Stimulated activated CD8-positive, alpha-beta memory T cell treated with anti-CD3 and anti-CD28 coated beads, Interleukin-7, amount 100 ng/mL, for 4 hours (primary cell): ENCODE results near the gene AP1S3.

Source experiments
- DNase-seq, 2 donors: peaks; one replicate each; pipeline ENCODE4 v3.0.0-alpha.2; 2020; ENCODE audit warnings: low read depth in 2 of 2

The AP1S3 gene

DNA sequence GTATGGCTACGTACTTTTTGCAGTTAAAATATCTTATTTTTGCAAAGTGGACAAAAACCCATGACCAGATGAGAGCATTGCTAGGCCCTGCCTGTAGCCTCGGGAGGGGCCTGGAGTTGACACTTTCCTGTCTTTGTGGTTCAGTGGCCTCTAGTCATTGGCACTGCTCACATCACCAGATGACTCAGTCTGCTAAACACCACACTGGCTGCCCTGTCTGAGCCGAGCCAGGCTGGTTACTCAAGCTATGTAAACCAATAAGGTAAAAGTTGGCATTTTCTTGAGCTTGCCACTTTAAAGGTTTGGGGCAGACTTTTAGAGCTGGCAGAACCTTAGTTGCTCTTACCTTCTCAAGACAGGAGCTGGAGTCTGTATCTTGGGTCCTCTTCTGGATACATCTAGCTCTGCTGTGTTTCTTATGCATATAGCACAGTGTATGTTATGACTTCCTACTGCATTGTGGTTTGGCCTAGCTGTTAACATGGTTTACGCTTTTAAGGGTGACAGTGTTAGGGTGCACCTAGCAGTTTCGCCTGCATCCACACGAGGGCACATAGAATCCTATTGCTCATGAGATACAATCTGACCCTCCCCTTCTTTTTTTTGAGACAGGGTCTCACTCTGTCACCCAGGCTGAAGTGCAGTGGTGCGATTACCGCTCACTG is 76.4 kb downstream of the AP1S3 start:
- peak; percentile 33 to 54 for DNase-seq

DNA sequence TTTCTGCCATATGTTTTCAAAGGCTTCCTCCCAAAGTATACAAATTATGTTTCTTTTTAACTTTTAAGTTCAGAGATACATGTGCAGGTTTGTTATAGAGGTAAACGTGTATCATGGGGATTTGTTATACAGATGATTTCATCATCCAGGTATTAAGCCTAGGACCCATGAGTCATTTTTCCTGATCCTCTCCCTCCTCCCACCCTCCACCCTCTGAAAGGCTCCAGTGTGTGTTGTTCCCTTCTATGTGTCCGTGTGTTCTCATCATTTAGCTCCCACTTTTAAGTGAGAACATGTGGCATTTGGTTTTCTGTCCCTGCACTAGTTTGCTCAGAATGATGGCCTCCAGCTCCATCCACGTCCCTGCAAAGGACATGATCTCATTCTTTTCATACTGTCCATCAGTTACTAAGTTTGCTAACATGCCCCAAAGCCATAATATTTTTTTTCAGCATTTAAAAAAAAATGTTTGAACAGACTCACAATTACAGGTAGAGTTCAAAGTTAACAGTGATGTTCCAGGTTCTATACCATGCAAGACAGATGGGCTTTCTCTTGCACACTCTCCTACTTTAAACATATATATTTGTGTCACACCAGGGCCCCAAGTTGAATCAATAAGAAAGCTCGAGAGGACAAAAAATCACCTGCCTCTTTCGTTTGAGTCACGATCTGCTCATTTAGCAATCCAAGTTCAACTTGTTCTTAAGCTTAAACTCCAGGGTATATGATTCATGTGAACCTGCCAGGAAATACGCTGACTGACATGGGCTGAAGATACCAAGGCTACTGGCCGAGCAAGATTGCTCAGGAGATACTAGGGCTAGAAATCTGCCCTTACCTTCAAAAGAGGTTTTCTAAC is 77.6 kb downstream of the AP1S3 start:
- DNase-seq: no peak

DNA sequence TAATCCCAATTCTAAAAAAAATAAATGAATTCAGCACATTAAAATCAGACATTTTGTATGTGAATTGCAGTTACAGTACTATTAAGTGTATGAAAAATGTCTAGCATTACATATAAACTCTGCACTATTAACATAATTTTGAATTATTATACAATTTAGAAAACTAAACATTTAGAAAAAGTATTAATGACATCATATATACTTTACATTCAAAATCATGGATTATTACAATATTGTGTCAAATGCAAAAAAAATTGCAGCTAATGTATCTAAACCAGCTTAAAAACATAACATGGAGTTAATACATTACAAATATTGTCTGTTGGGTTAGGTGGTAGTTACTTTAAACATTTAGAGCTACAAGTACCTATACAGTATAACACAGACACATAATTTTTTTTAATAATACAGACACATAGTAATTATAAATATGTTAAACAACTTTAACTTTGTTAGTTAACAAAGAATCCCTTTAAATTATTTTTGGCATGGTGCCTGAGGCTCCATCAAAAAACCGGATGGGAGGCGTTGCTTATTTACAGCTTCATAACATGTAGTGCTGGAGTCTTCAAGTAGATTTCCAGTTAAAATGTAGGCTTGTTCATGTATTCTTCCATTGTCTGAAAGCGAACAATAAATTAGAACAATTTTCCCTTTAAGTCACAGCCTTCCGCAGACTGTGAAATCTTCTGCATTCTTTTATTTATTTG is 79.1 kb downstream of the AP1S3 start:
- no peak for DNase-seq

DNA sequence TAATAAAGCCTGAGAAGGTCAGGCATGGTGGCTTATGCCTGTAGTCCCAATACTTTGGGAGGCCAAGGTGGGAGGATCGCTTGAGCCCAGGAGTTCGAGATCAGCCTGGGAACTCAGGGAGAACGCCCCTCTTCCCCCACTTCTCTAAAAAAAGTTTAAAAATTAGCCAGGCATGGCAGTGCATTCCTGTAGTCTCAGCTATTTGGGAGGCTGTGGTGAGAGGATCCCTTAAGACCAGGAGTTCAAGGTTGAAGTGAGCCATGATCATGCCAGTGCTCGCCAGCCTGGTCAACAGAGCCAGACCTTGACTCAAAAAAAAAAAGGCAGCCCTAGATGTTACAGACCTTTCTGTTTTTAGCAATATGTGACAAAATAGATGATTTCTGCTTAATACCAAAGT is 83.4 kb downstream of the AP1S3 start:
- DNase-seq: no peak

DNA sequence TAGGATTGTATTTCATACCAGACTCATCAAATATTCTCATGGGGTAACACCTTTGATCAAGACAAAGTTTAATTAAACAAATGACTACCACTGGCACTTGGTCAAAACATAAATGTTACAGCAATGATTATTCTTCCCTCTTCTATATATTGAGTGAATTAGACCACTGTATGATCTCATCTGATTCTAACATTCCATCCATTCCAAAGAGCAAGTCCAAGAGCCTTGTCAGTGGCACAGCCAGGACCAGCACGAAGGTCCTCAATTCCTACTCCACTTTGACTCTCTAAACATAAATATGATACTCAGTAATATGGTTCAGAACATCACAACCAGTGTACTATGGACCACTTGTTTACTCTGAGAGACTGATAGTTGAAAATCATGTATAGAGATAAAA is 86.4 kb downstream of the AP1S3 start:
- DNase-seq: no peak

DNA sequence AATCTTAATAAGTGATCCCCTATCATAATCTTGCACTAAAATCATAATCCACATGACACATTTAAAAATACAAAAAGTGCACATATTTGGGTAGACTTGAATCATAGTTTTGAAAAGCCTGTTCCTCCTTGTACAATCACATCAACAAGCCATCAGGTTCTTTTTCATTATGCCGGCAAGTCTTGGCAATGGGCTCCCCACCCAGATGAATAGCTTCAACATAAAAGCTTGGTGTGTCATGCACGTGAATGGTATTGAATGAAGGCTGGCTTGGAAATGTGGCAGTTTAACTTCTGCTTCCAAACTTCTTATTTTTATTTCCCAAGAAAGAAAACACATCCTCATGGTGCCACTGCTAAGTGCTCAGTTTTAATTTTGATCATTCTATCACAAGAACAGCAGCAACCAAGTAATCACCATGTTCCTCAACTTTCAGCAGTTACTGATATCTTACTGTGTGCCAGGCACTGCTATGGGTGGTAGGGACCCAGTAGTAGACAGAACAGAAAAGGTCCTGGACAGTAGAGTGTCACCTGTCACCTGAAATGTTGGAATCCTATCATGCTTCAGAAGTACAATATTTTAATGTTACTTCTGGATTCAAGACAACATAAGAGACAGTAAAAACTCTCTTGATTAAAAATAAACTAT is 89.9 kb downstream of the AP1S3 start:
- no peak for DNase-seq

DNA sequence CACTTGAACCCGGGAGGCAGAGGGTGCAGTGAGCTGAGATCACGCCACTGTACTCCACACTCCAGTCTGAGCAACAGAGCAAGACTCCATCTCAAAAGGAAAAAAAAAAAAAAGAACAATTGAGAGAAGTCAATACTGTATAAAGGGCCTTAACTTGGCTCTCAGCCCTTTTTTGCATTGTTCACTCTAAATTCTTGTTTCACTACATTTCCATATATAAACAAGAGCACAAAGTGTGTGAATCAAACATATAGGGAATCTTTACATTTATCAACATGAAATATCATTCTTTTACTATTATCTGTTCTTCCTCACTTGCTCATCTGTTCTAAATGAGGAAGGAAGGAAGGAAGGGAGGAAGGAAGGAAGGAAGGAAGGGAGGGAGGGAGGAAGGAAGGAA is 90.8 kb downstream of the AP1S3 start:
- DNase-seq: no peak

DNA sequence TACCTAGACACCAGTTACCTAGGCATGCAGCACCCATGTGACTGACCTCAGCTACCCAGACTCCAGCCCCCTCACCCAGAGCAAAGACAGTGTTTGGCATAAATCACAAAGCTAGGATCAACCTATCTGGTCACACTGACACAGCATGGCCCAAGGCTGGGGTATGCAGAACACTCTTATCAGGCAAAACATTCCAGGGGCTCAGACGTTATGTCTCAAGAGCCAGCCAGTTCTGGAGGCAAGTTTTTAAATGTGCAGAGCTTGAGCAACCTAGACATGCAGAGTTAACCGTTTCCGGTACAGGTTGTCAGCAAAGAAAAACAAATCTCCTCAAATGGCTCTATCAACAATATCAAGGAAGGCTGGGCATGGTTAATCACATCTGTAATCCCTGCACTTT is 92.8 kb downstream of the AP1S3 start:
- DNase-seq: no peak

DNA sequence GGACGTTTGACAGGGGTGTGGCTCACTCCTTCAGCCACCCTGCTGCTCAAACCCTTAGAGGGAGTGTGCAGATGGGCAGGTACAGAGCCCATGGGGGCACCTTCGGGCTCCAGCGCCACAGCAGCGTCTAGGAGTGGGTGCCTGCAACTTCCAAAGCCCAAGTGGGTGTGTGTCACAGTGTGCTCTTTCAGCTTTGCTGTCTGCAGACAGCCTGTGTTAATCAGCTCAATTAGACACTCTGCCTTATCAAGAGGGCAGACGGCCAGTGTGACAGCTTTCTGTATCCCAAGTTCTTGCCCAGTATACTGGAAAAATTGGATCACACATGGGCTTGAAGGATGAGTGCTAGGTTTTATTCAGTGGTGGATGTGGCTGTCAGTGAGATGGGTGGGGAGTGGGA is 96.7 kb downstream of the AP1S3 start:
- DNase-seq: no peak

DNA sequence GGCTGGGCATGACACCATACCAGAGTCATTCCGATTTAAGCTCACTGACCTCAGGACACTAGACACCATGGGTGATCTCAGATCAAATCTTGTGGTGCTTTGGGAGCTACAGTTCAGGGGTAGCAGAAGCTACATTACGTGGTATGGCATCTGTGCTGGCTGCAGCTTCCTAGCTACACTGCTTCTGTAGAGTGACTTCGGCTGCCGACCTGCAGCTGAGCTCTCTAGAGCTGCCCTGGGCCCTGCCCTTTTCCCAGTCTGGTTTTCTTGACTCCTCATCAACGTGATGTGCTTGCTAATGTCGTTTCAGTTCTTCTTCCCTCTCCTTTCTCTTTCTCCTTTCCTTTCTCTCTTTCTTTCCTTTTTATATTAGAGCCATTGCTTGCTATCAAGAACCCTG is 100.2 kb downstream of the AP1S3 start:
- DNase-seq: no peak

DNA sequence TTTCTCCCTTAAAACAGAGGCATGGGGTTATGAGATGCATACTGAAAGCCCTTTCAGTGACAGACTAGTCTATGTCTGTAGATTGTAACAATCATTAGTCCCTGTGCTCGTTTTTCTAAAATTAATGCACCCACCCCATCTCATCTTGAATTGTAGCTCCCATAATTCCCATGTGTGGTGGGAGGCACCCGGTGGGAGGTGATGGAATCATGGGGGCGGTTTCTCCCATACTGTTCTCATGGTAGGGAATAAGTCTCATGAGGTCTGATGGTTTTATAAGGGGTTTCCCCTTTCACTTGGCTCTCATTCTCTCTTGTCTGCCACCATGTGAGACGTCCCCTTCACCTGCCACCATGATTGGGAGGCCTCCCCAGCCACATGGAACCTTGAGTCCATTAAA is 100.9 kb downstream of the AP1S3 start:
- DNase-seq: no peak

DNA sequence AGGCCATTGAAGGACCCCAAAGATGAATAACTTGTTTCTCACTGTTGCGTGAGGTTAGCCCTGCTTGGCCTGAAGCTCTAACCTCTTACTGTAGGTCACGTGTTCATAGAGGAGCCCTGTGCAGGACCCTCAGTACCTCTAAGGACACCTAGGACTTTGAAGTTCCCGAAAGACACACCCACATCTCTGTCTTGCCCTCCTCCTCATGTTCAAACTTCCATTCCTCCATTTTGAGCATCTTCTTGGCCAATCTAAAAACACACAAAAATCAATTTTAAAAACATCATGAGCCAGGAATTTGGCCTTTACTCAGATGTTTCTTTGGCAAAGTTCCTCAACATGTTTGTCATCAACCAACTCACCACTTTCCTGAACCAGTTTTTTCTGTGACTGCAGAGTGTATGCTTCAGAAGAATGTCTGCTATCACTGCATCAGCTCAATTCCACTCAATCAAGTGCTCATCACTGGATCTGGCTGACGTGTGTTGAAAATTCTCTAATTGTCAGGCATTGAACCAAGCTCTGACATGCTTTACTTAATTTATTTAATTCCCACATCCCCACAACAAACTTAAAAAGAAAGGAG is 101.6 kb downstream of the AP1S3 start:
- no peak for DNase-seq

DNA sequence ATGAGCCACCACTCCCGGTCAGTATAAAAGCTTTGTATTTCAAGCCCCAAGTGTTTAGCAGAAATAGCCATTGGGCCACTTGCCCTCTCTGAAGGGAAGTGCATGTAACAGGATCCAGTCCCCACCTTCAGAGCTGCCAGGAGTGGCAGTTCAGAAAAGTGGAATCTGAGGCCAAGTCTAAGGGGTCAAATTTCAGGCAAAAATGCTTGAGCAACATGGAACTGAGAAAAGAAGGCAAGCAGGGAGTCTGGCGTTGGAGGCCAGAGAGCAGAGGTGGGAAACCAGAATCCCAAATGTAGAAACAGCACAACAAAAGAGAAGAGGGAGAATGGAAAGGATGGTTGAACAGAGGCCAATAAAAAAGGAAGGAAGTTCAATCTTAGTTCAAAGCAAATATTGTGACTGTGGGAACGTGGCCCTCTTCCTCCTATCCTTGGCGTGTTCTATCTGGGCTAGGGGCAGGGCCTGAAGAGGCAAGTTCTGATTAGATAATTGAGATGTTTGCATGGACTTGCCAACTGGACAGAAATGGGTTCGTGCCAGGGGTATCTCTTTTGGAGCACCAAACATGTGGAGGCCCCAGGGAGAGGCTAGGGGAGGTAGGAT is 102.2 kb downstream of the AP1S3 start:
- DNase-seq: no peak

DNA sequence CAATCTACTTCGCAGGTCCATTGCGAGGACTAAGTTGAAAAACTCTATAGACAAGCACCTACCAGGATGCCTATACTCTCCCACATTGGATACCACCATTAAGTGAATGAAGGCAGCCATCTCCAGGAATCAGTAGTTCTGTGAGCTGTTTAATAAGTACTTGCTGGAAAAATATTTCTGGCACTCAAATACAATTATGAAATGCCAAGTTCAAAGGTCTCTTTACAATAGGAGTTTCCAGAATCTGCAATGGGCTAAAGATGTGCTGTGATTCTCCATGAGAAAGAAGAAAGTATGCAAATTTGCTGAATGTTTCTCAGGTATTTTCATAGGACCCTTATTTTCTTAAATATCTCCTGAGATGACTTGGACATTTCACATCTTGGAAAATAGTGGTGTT is 103.0 kb downstream of the AP1S3 start:
- no peak for DNase-seq

DNA sequence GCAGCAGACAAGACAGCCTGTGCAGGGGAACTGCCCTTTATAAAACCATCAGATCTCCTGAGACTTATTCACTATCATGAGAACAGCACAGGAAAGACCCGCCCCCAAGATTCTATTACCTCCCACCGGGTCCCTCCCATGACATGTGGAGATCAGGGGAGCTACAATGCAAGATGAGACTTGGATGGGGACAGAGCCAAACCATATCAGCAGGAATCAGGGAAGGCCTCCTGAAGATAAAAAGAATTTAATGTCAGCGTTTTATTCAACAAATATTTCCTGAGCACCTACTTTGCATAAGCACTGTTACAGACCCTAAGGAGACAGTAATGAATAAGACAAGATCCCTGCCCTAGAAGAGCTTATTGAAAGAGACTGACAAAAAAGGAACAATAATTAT is 105.0 kb downstream of the AP1S3 start:
- no peak for DNase-seq

DNA sequence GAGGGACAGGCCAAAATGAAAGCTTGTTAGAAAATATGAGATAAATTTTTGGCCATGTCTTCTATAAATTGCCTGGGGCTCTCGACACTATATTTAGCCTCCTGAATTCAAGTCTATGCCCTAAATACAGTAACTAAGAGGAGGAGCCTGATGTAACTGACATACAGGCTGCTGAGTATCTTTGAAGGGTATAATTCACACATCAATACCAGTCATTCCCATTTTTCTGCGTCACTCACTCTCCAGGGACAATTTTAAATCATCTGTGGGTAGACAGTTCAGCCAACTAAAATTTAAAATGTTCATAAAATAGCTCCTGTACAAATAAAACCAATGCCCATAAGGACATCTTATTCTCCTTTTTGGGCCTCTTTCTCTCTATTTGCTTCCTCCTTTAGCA is 105.9 kb downstream of the AP1S3 start:
- no peak for DNase-seq

DNA sequence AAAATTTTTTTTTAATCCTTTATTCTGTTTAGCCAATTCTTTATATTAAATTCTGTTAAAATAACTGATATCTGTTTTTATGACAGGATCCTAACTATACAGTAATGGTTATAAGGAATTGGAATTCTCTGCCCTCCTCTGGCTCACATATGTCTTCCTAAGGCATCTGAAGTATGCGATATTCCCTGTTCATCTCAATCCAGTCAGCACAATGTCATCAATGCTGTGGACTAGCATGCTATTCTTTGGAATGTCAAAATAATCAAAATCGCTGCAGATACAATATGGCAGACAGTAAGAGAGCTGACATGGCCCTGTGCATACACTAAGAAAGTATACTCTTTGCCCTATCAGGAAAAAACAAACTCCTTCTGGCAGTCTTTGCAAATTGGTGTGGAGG is 107.6 kb downstream of the AP1S3 start:
- no peak for DNase-seq

DNA sequence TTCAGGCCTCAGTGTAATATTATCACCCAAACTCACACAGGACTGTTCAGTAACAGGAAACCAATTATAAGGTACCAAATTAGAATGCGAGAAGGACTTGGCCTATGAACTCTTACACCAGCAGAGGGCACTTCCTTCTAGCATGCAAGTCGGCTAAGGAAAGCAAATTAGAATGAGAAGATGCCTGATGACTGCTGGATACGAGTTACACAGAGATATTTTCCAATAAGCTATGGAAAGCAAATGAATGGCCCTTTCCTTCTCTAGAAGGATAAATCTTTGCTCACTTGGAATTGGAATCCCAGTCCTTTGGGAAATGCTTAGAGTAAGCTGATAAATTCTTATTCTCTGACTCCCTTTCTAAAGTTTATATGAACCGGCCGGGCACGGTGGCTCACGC is 109.8 kb downstream of the AP1S3 start:
- DNase-seq: peak in 1 of 2 donors; percentile 8

DNA sequence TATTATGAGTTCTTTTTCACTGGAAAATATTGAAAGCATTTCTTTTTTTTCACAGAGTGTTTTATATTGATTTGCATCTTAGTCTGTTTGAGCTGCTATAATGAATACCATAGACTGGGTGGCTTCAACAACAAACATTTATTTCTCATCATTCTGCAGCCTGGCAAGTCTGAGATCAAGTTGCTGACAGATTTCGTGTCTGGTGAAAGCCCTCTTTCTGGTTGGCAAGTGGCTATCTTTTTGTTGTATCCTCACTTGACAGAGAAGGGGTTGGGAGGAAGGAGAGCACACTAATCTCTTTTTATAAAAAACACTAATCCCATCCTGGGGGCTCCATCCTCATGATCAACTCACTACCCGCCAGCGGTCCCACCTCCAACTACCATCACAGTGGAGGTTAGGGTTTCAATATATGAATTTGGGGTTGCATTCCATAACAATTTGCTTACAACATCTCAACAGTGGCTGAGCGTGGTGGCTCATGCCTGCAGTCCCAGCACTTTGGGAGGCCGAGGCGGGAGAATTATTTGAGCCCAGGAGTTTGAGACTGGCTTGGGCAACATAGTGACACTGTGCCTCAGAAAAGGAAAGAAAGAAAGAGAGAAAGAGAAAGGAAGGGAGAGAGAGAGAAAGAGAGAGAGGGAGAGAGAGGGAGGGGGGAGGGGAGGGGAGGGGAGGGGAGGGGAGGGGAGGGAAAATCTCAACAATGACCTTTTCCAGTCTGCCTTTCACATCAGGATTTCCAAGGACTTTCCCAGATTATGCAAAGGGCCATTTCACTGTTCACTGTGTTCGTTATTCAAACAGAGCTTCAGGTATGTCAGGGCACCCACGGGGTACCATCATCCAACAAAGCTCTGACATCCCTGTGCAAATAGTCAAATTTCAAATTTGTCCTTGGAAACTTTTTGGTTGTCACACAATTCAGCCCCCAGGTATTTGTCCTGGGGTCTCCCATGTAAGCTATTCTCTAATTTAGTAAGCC is 111.1 kb downstream of the AP1S3 start:
- DNase-seq: no peak

DNA sequence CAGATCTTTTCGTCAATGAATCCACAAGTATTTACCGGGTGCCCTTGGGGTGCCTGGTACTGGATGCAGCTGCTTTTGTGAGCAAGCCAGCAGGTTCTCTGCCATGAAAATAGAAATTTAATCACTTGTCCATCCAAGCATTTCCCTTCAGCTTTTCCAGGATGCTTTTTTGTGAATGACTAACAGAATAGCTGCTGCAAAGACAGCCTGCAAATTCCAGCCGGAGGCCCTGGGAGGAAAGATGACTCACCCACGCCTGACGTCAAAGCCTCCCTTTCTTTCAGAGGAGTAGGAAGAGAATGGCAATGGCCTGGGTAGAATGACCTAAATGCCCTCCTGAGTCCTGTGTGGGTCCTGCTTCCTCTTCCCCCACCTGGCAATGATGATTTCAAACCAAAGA is 111.9 kb downstream of the AP1S3 start:
- DNase-seq: no peak
